ENCODE measurements around the gene KIF6.

DNA sequence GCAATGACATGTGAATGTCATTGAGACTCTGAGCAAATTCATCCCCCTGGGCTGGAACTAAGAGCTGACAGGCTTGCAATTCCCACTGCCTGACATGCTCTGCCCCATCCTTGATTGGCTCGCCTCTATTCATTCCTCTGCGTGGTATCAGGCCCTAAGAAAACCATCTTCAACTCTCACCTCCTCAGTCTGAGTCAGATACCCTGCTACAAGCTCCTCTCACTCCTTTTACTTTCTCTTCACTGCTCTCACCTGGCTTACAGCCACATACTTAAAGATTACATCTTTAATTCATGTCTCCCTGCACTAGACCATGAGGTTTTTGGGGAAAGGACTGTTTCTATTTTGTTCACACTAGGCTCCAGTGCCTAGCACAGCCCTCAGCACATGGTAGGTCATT lies 131.6 kb downstream of the KIF6 start:
- TF ChIP-seq GATA3 (IDR thresholded peaks at IDR 0.05; ENCODE audit: low read depth, low read length) (no peak), GATA2 (IDR thresholded peaks at IDR 0.05; ENCODE audit: low read depth, low read length) (no peak)

Measured in SH-SY5Y (cell line).